GM12891 (cell line): ENCODE results near the gene GSTK1.

Experiments used
- DNase-seq: peaks from one replicate; pipeline ENCODE4 v3.0.0; 2011; ENCODE audit warnings: low spot score; ENCODE audit not compliant: insufficient read length
- FAIRE-seq: peaks from 2 replicates; lab custom pipeline; 2011; peaks lifted over from hg19 to GRCh38; lab: Jason Lieb, UNC
- PAX5 ChIP-seq: IDR thresholded peaks from 2 replicates; pipeline ENCODE4 v1.6.1; 2011; ENCODE audit warnings: low read length, moderate library complexity, mild to moderate bottlenecking; ENCODE audit not compliant: insufficient read depth, severe bottlenecking
- POLR2A ChIP-seq: IDR thresholded peaks from 2 replicates; pipeline ENCODE4 v1.6.1; 2011; ENCODE audit warnings: low read depth, low read length, control low read depth
- POLR2AphosphoS5 ChIP-seq: IDR thresholded peaks from 2 replicates; pipeline ENCODE4 v1.6.1; 2011; ENCODE audit warnings: low read depth, low read length, control low read depth
- POU2F2 ChIP-seq: IDR thresholded peaks from 2 replicates; pipeline ENCODE4 v1.6.1; 2011; ENCODE audit warnings: low read depth, mild to moderate bottlenecking, control low read depth, low read length, moderate library complexity
- SPI1 ChIP-seq: IDR thresholded peaks from 2 replicates; pipeline ENCODE4 v1.6.1; 2011; ENCODE audit warnings: low read depth, low read length, control low read depth
- TAF1 ChIP-seq: IDR thresholded peaks from 2 replicates; pipeline ENCODE4 v1.6.1; 2011; ENCODE audit warnings: low read depth, low read length, control low read depth

Gene GSTK1

DNA sequence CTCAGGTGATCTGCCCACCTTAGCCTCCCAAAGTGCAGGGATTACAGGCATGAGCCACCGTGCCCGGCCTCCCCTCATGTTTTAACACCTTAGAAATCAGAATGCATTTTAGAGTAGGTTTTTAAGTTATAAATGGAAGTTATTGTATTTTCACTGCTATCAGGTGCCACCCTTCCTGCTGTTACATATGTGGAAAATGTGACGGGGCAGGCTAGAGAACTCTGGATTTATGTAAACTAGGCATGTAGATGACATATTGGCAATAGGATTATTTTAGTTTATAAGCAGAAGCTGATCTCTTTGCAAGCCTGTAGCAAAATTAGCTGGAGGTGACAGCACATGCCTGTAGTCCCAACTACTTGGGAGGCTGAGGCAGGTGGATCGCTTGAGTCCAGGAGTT is 27.1 kb downstream of the GSTK1 start:
- DNase-seq, result no peak
- TF ChIP-seq POU2F2 (no peak), PAX5 (no peak), TAF1 (no peak), SPI1 (no peak), POLR2AphosphoS5 (no peak), POLR2A (no peak)
- FAIRE-seq, result no peak

DNA sequence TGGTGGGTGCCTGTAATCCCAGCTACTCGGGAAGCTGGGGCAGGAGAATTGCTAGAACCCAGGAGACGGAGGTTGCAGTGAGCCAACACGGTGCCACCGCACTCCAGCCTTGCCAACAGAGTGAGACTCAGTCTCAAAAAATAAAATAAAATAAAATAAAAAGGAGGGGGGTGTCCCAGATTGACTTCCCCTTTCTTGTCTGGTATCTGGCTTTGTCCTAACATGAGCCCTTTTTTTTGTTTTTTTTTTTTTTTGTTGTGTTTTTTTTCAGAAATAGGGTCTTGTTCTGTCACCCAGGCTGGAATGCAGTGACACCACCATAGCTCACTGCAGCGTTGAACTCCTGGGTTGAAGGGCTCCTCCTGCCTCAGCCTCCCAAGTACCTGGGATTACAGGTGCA is 29.6 kb downstream of the GSTK1 start:
- FAIRE-seq, result no peak
- no peak for DNase-seq
- TF ChIP-seq TAF1, result no peak
- TF ChIP-seq POU2F2, result no peak
- TF ChIP-seq POLR2AphosphoS5, result no peak
- no peak for TF ChIP-seq POLR2A
- TF ChIP-seq SPI1, result peak; percentile 43; the same call in 1 of the 2 replicates
- TF ChIP-seq PAX5, result no peak

DNA sequence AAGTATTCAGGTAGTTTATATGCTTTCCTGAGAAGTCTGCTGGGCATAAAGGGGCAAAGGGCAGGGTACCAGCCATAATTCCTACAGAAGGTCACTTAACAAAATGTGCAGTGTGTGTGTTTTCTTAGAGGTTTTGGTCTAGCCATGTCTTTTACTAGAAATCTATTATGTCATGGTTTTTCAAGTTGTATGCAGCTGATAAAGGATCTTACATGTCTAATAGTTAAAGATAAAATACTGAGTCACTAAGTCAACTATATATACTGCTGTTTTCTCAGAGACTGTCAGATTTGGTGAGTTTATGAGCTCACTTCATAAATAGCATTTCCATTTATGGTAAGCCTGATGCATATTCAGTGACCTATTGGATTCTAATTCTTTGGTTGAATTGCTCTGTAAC is 32.6 kb downstream of the GSTK1 start:
- FAIRE-seq (peak; percentile 38), DNase-seq (no peak)

DNA sequence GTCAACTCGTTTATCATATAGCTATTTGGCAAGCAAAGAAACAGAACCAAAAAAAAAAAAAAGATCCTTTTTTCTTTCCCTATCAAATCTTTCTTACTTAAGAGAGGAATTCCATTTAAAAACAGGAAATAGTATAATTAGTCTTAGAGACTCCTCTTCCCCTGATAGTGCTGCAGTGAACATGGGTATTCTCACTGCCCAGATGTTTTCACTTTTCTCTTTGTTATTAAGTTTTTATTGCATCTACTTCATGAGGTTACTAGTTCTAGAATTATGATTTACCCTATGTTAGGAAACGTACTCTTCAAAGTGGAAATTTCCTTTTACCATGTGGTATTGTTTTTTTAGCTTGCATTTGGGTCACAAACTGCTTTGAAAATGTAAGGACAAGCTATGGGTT is 33.4 kb downstream of the GSTK1 start:
- FAIRE-seq (no peak), DNase-seq (no peak)
- TF ChIP-seq POLR2AphosphoS5 (no peak), SPI1 (no peak), POLR2A (no peak), PAX5 (no peak), TAF1 (no peak), POU2F2 (no peak)

More for the DNA sequence above, 32.6 kb downstream of the GSTK1 start:
- no peak for TF ChIP-seq PAX5
- no peak for TF ChIP-seq POU2F2
- TF ChIP-seq POLR2AphosphoS5, result no peak
- no peak for TF ChIP-seq TAF1

DNA sequence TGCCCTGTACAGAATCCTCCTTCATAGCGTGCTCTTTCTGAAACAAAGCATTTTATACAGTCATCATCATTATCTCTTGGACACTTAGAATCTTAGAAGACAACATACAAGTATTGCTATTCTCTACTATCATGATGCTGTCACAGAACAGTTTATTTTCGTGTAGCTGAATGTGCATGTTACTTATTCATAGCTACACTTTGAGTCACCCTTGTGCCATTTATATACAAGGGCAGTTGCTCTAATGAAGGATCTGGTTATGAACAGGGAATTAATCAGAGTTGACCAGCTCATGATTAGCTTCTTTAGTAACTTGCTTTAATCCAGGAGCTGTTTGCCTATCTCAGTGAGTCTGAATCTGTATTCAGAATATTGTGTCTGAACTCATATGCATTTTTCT is 36.1 kb downstream of the GSTK1 start:
- no peak for TF ChIP-seq POU2F2
- no peak for TF ChIP-seq POLR2AphosphoS5
- TF ChIP-seq TAF1, result no peak
- TF ChIP-seq SPI1, result no peak
- no peak for TF ChIP-seq POLR2A
- no peak for TF ChIP-seq PAX5
- FAIRE-seq (no peak), DNase-seq (no peak)

DNA sequence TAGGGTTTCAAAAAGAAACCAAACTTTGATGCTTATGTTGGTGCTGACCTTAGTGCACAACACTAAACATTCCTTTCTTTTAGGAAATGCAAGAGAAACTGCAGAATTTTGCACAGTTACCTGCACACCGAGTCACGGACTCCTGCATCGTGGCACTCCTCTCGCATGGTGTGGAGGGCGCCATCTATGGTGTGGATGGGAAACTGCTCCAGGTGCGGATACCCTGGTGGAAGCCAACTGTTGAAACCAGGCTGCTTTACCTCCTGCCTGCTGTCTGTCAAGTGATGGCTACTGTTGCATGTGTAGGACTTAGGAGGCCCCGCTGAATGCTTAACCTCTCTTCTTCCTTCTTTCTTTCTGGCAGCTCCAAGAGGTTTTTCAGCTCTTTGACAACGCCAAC is 36.6 kb downstream of the GSTK1 start:
- DNase-seq (no peak), FAIRE-seq (peak; percentile 9)
- TF ChIP-seq POLR2A (no peak), TAF1 (no peak), POU2F2 (no peak), POLR2AphosphoS5 (no peak), PAX5 (no peak), SPI1 (no peak)

DNA sequence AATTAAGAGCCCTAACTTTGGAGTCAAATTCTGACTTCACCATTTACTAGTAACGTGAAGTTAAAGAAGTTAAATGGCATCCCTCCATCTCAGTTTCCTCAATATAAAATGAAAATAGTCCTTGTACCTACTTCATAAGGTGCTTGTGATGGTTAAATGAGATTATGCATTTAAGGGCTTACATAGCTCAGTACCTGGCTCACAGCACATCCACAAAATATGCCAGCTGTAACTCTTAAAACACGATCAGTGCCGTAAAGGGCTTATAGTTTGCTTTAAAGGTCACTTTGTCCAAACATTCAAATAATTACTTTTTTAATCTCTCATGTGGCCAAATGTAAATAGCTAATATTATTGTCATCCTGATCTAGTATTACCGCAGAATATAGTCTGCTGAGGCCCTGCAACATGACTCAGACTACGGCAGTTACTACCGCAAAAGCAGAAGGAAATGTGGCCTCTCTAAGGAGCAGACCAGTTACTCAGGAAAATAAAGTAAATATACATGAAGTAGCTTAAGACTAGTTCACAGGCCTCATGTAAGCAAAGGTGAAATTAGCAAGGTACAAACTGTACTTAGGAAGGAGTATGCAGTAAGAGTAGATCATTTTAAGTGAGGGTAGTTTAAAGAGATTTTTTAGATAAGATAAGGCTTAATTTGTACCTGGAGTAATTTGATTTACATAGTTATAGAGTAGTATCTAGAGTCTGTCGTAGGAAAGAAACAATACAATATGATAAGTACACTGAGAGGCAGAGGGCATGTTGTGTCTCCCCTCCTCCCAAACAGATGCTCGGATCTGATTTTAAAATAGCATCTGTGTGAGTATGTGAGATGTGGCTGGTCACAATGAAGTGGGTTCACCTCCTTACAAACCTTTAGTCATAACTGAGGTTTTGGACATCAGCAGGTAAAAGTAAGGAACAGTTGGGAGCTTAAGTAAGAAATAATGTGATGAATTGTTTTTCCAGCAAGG is 38.0 kb downstream of the GSTK1 start:
- no peak for TF ChIP-seq POLR2AphosphoS5
- TF ChIP-seq TAF1, result no peak
- no peak for TF ChIP-seq POU2F2
- TF ChIP-seq POLR2A, result no peak
- FAIRE-seq (no peak), DNase-seq (no peak)

DNA sequence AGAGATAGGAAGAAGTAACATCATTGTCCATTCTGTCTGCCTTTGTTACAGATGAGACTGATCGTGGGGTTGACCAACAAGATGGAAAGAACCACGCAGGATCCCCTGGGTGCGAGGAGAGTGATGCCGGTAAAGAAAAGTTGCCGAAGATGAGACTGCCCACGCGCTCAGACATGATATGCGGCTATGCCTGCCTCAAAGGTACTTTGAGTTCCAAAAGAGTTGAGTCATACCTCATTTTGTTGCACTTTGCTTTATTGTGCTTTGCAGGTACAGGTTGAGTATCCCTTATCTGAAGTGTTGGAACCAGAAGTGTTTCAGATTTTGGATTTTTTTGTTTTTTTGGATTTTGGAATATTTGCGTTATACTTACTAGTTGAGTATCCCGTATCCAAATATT is 40.5 kb downstream of the GSTK1 start:
- TF ChIP-seq PAX5, result no peak
- DNase-seq (no peak), FAIRE-seq (no peak)

DNA sequence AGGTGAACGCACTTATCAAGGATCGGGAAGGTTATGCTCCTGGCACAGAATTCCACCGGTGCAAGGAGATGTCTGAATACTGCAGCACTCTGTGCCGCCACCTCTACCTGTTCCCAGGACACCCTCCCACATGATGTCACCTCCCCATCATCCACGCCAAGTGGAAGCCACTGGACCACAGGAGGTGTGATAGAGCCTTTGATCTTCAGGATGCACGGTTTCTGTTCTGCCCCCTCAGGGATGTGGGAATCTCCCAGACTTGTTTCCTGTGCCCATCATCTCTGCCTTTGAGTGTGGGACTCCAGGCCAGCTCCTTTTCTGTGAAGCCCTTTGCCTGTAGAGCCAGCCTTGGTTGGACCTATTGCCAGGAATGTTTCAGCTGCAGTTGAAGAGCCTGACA is 41.7 kb downstream of the GSTK1 start:
- no peak for TF ChIP-seq TAF1
- no peak for TF ChIP-seq POLR2AphosphoS5
- no peak for TF ChIP-seq POLR2A
- no peak for TF ChIP-seq SPI1
- no peak for TF ChIP-seq PAX5
- TF ChIP-seq POU2F2, result no peak
- no peak for FAIRE-seq
- DNase-seq, result no peak

DNA sequence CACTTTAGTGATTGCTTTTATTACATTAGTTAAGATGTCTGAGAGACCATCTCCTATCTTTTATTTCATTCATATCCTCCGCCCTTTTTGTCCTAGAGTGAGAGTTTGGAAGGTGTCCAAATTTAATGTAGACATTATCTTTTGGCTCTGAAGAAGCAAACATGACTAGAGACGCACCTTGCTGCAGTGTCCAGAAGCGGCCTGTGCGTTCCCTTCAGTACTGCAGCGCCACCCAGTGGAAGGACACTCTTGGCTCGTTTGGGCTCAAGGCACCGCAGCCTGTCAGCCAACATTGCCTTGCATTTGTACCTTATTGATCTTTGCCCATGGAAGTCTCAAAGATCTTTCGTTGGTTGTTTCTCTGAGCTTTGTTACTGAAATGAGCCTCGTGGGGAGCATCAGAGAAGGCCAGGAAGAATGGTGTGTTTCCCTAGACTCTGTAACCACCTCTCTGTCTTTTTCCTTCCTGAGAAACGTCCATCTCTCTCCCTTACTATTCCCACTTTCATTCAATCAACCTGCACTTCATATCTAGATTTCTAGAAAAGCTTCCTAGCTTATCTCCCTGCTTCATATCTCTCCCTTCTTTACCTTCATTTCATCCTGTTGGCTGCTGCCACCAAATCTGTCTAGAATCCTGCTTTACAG is 42.3 kb downstream of the GSTK1 start:
- FAIRE-seq, result no peak
- TF ChIP-seq PAX5 (no peak), POLR2AphosphoS5 (no peak), POLR2A (no peak), TAF1 (no peak), POU2F2 (no peak)
- DNase-seq, result no peak
